Epithelial cell of esophagus (primary cell): ENCODE data around the gene ASTN2.
A peak's percentile ranks its signal among the peaks of the same experiment; 100 is the strongest.

Experiments used
- DNase-seq: peaks from one replicate; pipeline ENCODE4 v3.0.0; 2010; ENCODE audit warnings: low read depth
- H3K4me3 ChIP-seq: 2 replicates; pipeline ENCODE4 v1.5.1; 2011; ENCODE audit warnings: mild to moderate bottlenecking, low read length, control low read depth
- CTCF ChIP-seq: IDR thresholded peaks from 2 replicates; pipeline ENCODE4 v1.5.1; 2011; ENCODE audit warnings: low read depth, mild to moderate bottlenecking, low read length, control low read depth, inconsistent platforms; ENCODE audit not compliant: insufficient read depth; ENCODE audit errors: missing control alignments

ASTN2 gene

GRCh38 chr9:116383936-116384335 lies 1030.9 kb downstream of the ASTN2 start:
- no peak overlapping the region for H3K4me3 ChIP-seq
- peak; percentile 40 for DNase-seq
- no peak for TF ChIP-seq CTCF

- no peak for DNase-seq
- no peak for TF ChIP-seq CTCF
- no peak overlapping the region for H3K4me3 ChIP-seq
These were observed 1031.7 kb downstream of the ASTN2 start for GRCh38 chr9:116383133-116383532.

GRCh38 chr9:116382053-116382452 lies 1032.8 kb downstream of the ASTN2 start:
- DNase-seq, result no peak
- H3K4me3 ChIP-seq, result no peak overlapping the region
- TF ChIP-seq CTCF, result no peak

- TF ChIP-seq CTCF, result no peak
- no peak overlapping the region for H3K4me3 ChIP-seq
- DNase-seq, result no peak
These were observed 1033.5 kb downstream of the ASTN2 start for GRCh38 chr9:116381350-116381749.

- DNase-seq, result no peak
- no peak overlapping the region for H3K4me3 ChIP-seq
- TF ChIP-seq CTCF, result no peak
These were observed 1034.3 kb downstream of the ASTN2 start for GRCh38 chr9:116380496-116380995.

GRCh38 chr9:116379821-116380220 lies 1035.0 kb downstream of the ASTN2 start:
- TF ChIP-seq CTCF, result no peak
- no peak for DNase-seq
- H3K4me3 ChIP-seq, result no peak overlapping the region

- no peak for DNase-seq
- H3K4me3 ChIP-seq, result no peak overlapping the region
- TF ChIP-seq CTCF, result no peak
These were observed 1036.0 kb downstream of the ASTN2 start for GRCh38 chr9:116378873-116379272.
